ENCODE results near the gene FMOD.
A peak's percentile ranks its signal among the peaks of the same experiment; 100 is the strongest.

The FMOD gene

DNA sequence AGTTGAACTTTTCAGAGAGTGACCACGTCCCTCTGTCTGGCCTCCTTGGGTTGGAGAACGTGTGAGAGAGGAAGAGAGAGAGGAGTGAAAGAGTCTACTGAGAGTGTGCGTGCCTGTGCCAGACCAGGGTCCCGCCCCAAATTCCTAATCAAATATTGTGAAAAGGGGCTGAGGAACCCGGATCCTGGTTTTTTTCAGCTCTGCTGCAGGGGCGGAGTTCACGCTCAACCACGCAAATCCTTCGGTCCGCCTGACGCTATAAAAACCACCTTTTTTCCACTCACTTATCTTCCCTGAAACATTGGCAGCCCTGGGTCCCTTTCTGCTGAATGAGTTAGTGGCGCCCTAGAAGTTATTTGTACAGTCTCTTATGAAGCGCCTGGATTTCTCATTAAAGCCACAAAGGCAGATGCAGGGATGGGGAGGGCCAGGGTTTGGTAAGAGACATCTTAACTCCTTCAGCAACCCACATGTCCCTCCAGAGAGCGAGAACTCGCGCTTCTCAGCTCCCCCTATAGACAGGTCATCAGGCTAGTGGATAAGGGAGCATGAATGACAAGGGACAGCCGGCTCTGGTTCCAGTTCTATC lies at the start of gene FMOD:
Gene FMOD (minus strand): TSS at position 86 of the 589 bp plus-strand sequence. CDS start 2,852 bp downstream, outside the sequence.
- no peak for DNase-seq (ENCODE audit: low read depth, low spot score)
- no peak within 1 kb of the TSS for H3K27ac ChIP-seq

DNA sequence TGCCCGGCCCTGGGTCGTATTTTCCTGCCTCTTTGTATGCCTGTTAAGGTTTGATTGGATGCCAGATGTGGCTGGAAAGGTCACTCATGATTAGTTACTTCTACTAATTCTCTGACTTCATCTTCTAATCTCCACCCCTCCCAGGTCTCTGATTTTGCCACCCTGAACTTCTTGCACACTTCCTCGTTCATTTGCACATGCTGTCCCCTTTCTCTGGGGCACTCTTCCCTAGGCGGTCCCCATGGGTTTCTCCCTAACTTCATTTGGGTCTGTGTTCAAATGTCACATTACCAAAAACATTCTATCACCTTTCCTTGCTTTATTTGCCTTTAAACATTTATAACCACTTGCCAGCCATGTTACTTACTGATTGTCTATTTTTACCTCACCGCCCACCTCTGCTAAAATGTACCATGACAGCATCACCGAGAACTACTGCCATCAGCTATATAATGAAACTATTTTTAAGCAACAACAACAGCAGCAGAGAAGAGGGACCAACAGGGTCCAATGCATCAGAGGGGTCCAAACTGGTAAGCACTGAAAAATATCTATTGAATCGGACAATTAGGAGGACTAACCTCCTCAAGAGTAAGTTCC lies 45.8 kb upstream of the FMOD start:
- H3K27ac ChIP-seq = no peak overlapping the region
- no peak for DNase-seq (ENCODE audit: low read depth, low spot score)

DNA sequence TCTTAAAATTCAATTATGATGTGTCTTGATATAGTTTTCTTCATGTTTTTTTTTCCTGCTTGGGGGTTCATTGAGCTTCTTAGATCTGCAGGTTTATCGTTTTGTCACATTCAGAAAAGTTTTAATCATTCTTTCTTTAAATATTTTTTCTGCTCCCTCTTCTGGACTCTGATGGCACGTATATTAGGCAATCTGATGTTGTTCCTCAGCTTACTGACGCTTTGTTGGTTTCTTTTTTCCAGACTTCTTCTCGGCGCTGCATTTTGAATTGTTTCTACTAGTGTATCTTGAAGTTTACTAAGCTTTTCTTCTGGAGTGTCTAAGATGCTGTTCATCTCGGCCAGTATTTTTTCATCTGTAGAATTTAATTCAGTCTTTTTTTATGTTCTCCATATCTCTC lies 44.8 kb upstream of the FMOD start:
- H3K27ac ChIP-seq = no peak overlapping the region
- no peak for DNase-seq (ENCODE audit: low read depth, low spot score)

DNA sequence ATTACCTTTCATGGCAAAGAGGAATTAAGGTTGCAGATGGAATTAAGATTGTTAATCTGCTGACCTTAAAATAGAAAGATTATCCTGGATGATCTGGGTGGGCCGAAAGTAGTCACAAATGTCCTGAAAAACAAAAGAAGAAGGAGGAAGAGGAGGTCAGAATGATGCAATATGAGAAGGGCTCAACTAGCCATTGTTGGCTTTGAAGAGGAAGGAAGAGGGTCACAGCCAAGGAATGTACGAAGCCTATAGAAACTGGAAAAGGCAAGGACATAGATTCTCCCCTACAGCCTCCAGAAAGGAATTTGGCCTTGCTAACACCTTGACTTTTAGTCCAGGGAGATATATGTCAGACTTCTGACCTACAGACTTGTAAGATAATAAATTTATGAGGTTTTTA lies 39.4 kb upstream of the FMOD start:
- no peak overlapping the region for H3K27ac ChIP-seq
- no peak for DNase-seq (ENCODE audit: low read depth, low spot score)

DNA sequence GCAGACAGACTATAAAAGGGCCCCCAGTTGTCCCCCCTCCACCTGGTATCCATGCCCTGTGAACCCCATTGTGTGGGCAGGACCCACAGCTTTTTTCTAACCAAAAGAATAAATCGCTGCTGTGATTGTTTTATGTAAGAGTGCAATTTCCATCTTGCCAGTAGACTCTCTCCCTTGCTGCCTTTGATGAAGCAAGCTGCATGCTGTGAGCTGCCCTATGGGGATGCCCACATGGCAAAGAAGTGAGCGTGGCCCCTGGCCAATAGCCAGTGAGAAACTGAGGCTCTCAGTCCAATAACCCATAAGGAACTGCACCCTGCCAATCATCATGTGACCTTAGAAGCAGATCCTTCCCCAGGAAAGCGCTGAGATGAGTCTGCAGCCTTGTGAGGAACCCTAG lies 37.8 kb upstream of the FMOD start:
- no peak overlapping the region for H3K27ac ChIP-seq
- DNase-seq (ENCODE audit: low read depth, low spot score) = no peak

DNA sequence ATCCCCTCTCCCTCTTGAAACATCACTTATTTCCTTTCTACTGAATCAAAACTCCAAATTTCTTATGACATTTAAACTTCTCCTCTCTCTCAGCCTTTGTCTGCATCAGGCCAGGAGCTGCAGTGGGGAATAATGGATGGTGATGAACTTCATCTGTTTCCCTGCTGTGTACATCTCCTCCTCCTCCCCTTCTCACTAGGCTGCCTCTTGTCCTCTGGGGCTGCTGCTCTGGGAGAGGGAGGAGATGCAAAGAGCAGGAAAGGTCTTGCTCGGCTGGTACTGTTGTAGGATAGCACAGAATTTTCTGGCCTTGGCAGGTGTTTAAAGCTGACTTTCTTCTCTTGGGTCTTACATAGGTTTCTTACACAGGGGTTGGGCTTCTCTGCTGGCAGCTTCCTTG lies 31.1 kb upstream of the FMOD start:
- H3K27ac ChIP-seq = no peak overlapping the region
- DNase-seq (ENCODE audit: low read depth, low spot score) = no peak

DNA sequence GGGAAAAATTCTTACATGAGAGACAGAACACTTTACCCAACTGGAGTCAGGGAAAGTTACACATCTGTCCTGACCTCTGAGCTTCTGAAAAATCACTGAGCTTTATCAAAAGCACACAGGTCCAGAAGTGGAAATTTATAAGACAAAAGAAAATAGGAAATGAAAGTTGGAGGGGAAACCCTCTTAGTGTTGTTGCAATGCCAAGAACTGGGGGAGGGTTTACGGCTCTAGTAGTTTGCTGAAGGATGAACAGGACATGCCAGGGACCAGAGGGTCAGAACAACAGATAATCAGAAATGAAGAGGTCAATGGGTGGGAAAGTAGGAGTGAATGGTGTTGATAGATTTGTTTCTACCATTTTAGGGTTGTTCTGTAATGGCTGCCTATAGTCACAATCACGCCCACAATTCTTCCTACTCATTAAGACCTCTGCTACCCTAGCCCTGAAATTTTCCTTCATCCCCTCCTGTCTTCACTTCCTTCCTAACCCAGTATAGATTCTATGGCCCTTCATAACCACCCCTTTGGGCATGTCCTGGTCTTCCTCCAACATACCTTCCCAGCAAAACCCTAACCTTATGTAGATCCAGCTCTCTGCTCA lies 30.3 kb upstream of the FMOD start:
- H3K27ac ChIP-seq = no peak overlapping the region
- no peak for DNase-seq (ENCODE audit: low read depth, low spot score)

DNA sequence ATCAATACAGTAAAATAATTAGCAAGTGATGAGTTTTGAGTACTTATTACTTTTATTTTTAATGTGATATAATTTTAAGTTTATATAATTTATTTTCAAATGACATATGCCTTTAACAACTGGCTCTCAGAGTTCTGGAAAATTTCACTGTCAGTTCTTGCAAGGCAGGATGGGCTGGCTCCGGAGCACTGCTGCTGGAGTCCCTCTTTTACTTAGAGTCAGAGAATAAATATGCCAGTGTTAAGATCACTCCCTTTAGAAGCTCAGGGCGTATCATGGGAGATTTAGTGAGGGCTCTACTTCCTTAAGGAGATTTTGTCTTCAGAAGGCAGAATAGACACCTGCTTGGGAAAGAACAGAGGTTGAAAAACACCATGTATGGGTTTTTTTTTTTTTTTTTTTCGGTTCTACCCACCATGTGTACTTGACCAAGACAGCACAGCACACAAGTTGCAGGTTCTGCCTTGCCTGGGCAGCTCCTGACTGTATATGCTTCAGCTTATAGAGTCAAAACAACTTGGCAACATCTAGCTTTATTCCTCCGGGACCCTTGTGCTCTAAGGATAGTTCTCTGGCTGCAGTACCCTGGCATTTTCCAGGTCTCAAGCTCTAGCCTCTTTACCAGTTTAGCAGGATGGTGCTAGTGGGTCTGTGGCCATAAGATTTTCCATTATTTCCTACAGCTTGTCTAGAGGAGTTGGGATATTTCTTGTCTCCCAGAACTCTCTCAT lies 29.7 kb upstream of the FMOD start:
- no peak overlapping the region for H3K27ac ChIP-seq
- DNase-seq (ENCODE audit: low read depth, low spot score) = no peak

DNA sequence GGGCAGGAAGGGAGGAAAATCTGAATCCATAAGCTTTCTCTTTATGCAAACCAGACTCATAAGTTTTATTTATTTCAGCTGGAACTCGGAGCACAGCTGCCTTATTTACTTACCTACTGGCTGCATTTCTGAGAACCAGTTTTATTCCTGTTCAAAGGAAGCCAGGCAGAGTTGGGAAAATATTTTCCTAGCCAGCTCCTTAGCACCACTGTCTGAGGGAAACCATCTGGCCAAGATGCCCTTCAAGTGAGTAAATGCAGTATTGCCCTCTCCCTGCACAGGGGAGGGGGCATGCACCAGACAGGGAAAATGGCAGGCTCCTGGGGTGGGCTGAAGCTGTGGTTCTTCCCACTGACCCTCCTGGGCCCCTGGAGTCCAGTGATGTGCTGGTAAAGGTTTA lies 28.9 kb upstream of the FMOD start:
- H3K27ac ChIP-seq = no peak overlapping the region

DNA sequence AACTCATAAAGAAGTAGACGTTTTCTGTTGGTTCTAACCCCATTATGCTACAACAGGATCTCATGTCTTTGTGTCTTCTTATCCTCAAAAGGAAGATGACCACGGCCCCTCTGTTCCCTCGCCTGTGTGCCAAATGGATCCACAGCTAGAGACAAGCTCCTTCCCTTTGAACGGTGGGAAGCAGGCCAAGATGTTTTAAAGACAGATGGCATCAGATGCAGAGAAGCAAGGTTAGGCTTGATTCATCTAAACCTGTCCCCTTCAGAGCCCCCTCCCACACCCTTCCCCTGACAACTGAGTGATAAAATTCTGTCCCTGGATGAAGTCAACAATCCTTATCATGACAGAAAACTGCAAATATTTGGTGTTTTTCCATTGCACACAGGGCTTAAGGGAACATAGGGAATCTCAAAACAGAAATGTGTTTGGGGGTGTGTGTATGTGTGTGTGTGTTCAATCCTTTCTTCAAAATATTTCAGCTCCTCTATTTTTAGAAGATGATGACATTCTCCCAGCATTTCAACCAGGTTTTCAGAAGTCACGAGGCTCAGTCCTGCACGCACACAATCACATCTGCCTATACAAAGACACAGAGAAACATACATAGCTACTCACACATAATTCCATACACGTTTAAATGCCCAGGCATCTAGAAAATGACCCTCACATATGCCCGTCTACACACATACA lies 27.8 kb upstream of the FMOD start:
- H3K27ac ChIP-seq = no peak overlapping the region
- no peak for DNase-seq (ENCODE audit: low read depth, low spot score)

More for the DNA sequence above, 28.9 kb upstream of the FMOD start:
- DNase-seq (ENCODE audit: low read depth, low spot score) = no peak

DNA sequence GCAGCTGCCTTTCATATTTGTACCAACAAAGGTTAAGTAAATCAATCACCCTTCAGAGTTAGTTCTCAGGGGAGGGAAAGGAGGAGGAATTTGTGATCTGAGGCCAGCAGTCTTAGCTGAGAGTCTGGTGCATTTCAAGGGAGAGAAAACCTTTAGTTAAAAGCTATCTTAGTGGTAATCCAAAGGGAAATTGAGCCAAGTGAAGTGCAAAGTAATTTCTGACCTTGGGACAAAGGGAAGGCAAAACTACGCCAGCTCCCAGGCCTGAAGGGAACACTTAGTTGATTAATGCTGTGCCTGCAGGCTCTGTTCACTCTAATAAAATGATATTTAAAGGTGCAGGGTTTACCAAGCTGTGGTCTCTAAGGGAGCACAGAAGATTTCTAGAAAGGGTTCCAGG lies 23.1 kb upstream of the FMOD start:
- DNase-seq (ENCODE audit: low read depth, low spot score) = no peak
- H3K27ac ChIP-seq = no peak overlapping the region

DNA sequence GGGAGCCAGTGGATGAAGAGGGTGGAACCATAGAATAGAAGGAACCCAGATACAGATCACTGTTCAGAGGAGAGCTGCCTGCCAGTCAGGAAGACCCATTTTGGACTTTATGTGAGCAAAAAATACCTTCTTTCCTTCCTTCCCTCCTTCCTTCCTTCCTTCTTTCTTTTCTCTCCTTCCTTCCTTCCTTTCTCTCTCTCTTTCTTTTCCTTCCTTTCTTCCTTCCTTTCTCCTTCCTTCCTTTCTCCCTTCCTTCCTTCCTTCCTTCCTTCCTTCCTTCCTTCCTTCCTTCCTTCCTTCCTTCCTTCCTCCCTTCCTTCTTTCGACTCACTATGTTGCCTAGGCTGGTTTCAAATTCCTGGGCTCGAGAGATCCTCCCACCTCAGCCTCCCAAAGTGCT lies 22.1 kb upstream of the FMOD start:
- no peak overlapping the region for H3K27ac ChIP-seq
- no peak for DNase-seq (ENCODE audit: low read depth, low spot score)

DNA sequence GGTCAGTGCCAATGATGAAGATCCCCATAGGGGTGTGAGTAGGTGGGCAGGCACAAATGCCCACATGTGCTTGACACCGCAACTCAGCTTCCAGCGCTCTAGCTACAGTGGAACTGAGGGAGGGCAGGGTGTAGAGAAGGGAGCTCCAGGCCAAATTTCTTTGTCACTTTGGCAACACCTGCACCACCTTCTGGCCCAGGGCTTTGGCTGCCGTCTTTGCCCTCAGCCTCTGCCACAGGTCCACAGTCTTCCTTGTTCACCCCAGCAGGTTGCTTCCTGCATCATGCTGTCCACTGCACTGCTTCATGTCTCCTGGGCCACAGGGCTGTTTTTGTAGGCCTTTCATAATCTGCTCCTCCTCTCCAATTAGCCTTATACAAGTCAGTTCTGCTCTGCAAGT lies 20.4 kb upstream of the FMOD start:
- DNase-seq (ENCODE audit: low read depth, low spot score) = no peak
- H3K27ac ChIP-seq = no peak overlapping the region

DNA sequence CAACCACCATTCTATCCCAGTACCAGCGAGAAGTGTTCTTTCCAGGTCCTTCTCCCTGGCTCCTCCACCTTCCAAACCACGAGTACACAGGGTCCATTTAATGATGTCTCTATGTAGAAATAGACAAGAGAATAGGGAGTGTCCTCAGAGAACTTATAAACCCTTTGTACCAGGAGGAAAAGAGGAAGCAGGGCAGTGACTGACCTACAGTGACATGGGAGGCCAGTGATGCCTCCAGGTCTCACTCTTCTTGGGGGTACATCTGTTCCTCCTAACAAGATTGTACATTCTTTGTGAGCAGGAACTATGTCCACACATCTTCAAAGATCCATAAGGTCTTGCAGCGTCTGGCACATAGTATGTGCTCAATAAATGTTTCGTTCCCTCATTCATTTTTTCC lies 18.7 kb upstream of the FMOD start:
- no peak for DNase-seq (ENCODE audit: low read depth, low spot score)
- H3K27ac ChIP-seq = no peak overlapping the region

DNA sequence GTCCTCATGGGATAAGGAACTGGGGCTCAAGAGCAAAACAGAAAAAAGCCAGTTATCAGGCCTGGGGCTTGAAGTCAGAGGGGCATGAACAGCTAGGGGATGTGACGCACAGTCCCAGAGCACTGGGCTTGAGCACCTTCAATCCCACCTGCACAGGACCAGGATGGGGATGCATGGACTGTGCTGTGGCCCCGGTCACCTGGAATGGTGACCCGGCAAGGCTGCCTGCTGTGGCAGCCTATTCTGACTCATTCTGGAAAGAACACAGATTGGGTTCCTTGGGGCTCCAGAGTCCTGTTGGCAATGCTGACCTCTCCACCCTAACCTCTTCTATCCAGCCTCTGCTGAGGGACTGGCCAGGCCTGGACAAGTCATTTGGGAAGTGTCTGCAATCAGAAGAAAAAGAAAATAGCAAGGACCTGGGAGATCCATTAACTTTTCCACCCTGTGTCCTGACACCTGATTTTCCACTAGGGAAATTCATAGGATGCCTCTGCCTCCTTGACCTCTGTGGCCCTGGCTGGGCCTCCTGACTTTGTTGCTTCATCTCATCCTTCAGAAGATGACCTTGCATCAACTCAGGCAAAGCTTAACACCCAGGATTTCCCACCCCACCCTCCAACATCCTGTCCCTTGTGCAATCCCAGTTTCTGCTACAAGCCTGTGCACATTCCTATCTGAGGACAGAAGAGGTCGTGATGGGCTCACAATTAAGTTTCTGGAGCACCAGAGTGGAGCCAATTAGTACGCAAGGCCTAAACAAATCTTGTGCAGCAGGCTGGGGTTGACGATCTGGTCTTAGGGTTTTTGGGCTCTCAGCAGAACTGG lies 17.9 kb upstream of the FMOD start:
- no peak overlapping the region for H3K27ac ChIP-seq
- peak; percentile 50 for DNase-seq (ENCODE audit: low read depth, low spot score)

DNA sequence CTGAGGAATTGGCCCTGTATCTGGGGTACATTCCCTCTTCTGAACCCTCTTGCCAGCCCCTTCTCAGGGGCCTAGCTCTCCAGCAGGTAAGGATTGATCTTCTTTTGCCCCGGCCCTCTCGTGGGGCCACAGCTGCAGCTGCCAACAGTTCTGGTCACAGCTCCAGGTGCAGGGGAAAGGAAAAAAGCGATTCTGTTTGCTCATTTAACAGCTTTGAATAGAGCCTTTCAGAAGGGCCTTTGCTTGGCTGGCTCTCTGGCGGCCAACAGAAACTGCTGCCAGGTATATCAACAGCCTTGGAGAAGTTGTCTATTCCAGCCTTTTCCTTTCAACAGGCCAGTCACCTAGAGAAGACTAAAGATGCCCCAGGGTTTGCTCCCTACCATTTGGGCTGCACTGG lies 16.1 kb upstream of the FMOD start:
- DNase-seq (ENCODE audit: low read depth, low spot score) = no peak
- no peak overlapping the region for H3K27ac ChIP-seq

DNA sequence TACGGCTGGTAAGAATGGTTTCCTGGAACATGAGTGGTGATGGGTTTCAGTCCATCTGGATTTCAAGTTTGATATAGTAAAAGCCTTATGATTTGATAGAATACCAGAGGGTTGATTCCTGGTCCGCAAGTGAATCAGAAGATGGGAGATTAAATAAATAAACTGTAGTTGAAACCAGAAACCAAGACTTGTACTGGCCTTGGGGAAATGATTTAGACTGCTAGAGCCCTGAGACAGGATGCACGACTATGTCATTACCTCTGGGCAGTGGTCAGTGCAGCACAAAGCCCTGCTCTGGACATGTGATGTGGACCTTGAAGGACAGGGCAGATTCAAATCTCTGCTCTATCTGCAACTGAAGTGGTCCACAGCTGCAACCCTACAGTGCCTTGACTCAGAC lies 15.6 kb upstream of the FMOD start:
- no peak for DNase-seq (ENCODE audit: low read depth, low spot score)
- H3K27ac ChIP-seq = no peak overlapping the region

DNA sequence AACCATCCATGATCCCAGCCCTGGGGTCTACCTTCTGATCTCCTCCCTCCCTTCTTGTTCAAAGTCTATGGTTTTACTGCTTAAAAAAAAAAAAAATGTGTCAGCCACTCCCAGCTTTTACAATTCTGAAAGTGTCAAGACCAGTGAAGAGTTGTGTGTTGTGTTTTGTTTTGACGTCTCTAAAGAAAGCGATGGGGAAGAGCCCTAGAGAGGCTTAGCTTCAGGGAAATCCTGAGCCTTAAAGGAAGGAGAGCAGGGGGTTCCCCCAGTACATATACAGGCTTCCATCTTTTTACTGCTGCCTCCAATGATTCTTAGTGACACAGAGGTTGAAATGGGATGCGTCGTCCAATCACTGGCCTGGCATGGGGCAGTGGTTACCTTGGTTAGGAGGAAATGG lies 13.9 kb upstream of the FMOD start:
- no peak overlapping the region for H3K27ac ChIP-seq
- no peak for DNase-seq (ENCODE audit: low read depth, low spot score)

DNA sequence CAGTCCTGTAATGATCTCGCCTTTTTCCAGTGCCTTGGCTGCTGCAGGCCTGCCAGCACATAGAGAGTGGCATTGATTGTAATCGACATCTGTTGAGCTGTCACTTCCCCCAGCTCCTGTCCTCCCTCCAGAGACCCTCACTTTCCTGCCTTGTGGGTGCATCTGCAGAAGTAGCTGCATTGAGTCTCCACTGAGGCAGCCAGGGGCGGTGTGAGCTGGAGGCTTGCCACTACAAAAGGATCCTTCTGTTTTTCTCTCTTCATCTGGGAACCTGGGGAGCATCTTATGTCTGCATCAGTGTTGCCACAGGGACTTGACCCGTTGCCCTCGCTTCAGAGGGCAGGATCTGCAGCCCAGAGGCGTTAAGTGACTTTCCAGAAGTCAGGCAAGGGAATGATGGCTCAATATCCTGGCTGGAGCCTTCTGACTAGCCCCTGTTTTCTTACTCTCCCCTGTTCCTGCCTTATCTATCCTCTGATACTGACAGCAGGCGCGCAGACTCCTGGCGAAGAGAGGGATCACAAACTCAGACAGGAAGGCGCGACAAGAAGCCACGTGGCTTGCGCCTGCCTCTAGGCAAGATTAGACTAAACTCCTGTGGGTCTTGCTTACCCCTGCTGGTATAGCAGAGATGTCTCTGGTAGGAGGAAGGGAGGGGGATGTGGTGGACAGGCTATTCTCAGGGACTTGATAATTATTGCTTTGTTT lies 13.3 kb upstream of the FMOD start:
- no peak for DNase-seq (ENCODE audit: low read depth, low spot score)
- no peak overlapping the region for H3K27ac ChIP-seq

DNA sequence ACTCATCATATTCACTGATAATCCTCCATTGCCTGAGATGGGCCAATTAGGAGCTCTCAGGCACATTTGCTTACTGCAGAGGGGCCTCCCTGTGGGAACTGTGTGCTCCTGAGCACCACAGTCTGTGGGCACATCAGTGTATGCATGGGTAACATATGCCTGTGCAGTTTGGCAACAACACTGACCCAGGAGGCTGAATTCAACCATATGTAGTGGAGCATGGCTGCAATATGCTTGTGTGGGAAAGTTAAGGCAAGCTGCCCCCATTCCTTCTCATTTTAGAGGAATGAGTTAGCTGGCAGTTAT lies 11.8 kb upstream of the FMOD start:
- DNase-seq (ENCODE audit: low read depth, low spot score) = no peak
- H3K27ac ChIP-seq = no peak overlapping the region
